ENCODE data around the gene MDP1. TPM values are rescaled to one million over a fixed set of nuclear protein-coding genes. Genes with fewer than 3 reads are reported as not detected.
A peak's percentile ranks its signal among the peaks of the same experiment; 100 is the strongest.

The MDP1 gene
- total and polyA plus RNA-seq, 10 of the 15 experiments (the other 5 are each of a cell fraction or from before 2014, with no cell fraction given) = 10.4 to 45.8 (median 23.5) TPM

DNA sequence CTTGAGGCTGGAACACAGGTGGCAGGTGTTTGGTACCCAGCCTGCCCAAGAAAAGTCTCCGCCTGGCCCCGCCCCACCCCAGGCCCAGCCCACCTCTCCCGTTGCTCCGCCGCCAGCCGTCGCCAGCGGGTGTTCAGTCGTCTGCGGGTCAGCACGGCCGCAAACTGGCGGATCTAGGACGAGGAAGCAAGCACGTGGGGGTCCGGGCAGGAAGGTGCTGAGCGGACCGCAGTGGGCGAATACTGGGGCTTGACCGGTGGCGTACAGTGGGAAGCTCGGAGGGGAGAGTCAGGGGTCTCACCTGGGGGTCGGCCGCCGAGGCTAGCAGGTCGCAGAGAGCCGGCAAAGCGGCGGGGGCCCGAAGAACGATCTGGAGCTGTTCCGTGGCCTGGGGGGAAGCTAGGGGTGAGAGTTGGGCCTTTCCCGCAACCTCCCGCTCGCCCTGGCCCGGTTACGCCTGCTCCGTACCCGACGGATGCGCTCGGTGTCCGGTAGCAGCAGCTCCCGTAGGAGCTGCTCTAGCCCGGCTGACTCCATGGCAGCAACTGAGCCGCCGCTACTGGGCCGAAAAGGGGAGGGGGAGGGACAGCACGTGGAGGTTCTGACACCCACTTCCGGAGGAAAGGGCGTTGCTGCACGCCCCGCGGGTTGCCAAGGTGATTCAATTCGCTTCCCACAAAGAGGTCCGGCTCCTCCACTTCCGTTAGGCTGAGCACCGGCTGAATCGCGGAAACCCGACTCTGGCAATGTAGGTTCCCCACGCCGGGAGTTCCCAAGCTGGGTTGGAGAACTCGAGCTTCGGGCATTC lies 27.4 kb downstream of the MDP1 start, which contains the start of gene IPO4 (continued):
- TF ChIP-seq, protein P1, sequence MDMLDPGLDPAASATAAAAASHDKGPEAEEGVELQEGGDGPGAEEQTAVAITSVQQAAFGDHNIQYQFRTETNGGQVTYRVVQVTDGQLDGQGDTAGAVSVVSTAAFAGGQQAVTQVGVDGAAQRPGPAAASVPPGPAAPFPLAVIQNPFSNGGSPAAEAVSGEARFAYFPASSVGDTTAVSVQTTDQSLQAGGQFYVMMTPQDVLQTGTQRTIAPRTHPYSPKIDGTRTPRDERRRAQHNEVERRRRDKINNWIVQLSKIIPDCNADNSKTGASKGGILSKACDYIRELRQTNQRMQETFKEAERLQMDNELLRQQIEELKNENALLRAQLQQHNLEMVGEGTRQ (IDR thresholded peaks at IDR 0.05; ENCODE audit: borderline replicate concordance, low read depth, low read length) = peak; percentile 82
- TF ChIP-seq EED (IDR thresholded peaks at IDR 0.05; ENCODE audit: low read depth) = peak; percentile 46; the same call in 1 of the 2 replicates
- peak; percentile 96 to 97 for TF ChIP-seq BHLHE40 (IDR thresholded peaks at IDR 0.05; ENCODE audit: borderline replicate concordance in 1 of 2, low read depth in 2 of 2, low read length in 1 of 2)
- TF ChIP-seq NFXL1 (IDR thresholded peaks at IDR 0.05; ENCODE audit: borderline replicate concordance) = no peak
- TF ChIP-seq EGR1 (IDR thresholded peaks at IDR 0.05; ENCODE audit: borderline replicate concordance in 1 of 2, low read depth in 2 of 2, low read length in 2 of 2) = peak; percentile 79 to 89
- TF ChIP-seq HCFC1 (IDR thresholded peaks at IDR 0.05; ENCODE audit: low read length) = peak; percentile 95
- TF ChIP-seq, protein P2, sequence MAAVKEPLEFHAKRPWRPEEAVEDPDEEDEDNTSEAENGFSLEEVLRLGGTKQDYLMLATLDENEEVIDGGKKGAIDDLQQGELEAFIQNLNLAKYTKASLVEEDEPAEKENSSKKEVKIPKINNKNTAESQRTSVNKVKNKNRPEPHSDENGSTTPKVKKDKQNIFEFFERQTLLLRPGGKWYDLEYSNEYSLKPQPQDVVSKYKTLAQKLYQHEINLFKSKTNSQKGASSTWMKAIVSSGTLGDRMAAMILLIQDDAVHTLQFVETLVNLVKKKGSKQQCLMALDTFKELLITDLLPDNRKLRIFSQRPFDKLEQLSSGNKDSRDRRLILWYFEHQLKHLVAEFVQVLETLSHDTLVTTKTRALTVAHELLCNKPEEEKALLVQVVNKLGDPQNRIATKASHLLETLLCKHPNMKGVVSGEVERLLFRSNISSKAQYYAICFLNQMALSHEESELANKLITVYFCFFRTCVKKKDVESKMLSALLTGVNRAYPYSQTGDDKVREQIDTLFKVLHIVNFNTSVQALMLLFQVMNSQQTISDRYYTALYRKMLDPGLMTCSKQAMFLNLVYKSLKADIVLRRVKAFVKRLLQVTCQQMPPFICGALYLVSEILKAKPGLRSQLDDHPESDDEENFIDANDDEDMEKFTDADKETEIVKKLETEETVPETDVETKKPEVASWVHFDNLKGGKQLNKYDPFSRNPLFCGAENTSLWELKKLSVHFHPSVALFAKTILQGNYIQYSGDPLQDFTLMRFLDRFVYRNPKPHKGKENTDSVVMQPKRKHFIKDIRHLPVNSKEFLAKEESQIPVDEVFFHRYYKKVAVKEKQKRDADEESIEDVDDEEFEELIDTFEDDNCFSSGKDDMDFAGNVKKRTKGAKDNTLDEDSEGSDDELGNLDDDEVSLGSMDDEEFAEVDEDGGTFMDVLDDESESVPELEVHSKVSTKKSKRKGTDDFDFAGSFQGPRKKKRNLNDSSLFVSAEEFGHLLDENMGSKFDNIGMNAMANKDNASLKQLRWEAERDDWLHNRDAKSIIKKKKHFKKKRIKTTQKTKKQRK (IDR thresholded peaks at IDR 0.05; ENCODE audit: low read depth, low read length) = peak; percentile 34; the same call in 1 of the 2 replicates
- TF ChIP-seq, protein P3, sequence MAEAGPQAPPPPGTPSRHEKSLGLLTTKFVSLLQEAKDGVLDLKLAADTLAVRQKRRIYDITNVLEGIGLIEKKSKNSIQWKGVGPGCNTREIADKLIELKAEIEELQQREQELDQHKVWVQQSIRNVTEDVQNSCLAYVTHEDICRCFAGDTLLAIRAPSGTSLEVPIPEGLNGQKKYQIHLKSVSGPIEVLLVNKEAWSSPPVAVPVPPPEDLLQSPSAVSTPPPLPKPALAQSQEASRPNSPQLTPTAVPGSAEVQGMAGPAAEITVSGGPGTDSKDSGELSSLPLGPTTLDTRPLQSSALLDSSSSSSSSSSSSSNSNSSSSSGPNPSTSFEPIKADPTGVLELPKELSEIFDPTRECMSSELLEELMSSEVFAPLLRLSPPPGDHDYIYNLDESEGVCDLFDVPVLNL (IDR thresholded peaks at IDR 0.05; ENCODE audit: low read depth, low read length) = no peak; the same call in 1 of the 2 replicates
- peak; percentile 95 for TF ChIP-seq STAT3 (IDR thresholded peaks at IDR 0.05; ENCODE audit: low read depth, low read length)
- TF ChIP-seq, protein P4, sequence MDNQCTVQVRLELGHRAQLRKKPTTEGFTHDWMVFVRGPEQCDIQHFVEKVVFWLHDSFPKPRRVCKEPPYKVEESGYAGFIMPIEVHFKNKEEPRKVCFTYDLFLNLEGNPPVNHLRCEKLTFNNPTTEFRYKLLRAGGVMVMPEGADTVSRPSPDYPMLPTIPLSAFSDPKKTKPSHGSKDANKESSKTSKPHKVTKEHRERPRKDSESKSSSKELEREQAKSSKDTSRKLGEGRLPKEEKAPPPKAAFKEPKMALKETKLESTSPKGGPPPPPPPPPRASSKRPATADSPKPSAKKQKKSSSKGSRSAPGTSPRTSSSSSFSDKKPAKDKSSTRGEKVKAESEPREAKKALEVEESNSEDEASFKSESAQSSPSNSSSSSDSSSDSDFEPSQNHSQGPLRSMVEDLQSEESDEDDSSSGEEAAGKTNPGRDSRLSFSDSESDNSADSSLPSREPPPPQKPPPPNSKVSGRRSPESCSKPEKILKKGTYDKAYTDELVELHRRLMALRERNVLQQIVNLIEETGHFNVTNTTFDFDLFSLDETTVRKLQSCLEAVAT (IDR thresholded peaks at IDR 0.05) = peak; percentile 58; the same call in 1 of the 2 replicates
- TF ChIP-seq, protein P5, sequence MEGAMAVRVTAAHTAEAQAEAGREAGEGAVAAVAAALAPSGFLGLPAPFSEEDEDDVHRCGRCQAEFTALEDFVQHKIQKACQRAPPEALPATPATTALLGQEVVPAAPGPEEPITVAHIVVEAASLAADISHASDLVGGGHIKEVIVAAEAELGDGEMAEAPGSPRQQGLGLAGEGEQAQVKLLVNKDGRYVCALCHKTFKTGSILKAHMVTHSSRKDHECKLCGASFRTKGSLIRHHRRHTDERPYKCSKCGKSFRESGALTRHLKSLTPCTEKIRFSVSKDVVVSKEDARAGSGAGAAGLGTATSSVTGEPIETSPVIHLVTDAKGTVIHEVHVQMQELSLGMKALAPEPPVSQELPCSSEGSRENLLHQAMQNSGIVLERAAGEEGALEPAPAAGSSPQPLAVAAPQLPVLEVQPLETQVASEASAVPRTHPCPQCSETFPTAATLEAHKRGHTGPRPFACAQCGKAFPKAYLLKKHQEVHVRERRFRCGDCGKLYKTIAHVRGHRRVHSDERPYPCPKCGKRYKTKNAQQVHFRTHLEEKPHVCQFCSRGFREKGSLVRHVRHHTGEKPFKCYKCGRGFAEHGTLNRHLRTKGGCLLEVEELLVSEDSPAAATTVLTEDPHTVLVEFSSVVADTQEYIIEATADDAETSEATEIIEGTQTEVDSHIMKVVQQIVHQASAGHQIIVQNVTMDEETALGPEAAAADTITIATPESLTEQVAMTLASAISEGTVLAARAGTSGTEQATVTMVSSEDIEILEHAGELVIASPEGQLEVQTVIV (IDR thresholded peaks at IDR 0.05; ENCODE audit: borderline replicate concordance, partially characterized antibody) = peak; percentile 75
- no peak for TF ChIP-seq SPI1 (IDR thresholded peaks at IDR 0.05; ENCODE audit: borderline replicate concordance, insufficient read depth, low read depth, low read length)
- TF ChIP-seq BRCA1 (IDR thresholded peaks at IDR 0.05; ENCODE audit: low read depth, low read length) = no peak; the same call in 1 of the 2 replicates

Measured in GM12878 (cell line).